HuH-7 (cell line): ENCODE measurements around the gene RGS17.

ENCODE experiments used
- DNase-seq: peaks from one replicate; pipeline ENCODE4 v3.0.0; 2011; ENCODE audit warnings: low spot score

RGS17 gene

GRCh38 chr6:153084393-153084792 is 46.7 kb downstream of the RGS17 start:
- no peak for DNase-seq

- DNase-seq = no peak
Measured at GRCh38 chr6:153083869-153084268, 47.2 kb downstream of the RGS17 start.

DNA sequence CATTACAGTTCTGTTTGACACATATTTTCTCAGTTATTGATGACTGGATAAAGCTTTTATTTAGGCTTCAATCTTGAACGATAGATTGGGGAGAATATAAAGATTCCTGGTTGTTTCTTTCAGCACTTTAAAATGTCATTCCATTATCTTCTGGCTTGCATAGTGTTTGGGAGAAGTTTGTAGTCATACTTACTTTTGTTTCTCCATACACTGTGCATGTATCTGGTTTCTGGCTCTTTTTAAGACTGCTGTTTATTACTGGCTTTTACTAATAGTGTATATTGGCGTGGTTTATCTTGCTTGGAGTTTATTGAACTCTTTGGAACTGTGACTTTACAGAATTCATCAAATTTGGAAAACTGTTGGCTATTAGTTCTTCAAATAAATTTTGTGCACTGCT is 49.2 kb downstream of the RGS17 start:
- no peak for DNase-seq

DNA sequence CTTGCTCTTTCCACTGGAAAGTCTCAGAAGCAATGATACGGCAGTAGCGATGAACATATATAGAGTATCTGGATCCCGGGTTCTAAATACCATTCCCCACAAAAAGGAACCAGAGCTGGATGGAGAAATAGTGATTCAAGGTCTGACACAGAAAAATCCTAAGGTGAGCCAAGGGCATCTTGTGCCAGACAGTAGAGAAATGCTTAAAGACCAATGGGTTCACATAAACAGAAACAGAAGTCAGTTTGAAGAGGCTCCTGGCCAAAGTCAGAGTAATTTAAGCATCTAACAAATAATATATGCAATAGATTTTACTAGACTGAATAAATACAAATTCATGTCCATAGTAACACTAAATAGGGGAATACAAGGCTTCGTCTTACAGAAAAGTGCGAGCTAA is 54.7 kb downstream of the RGS17 start:
- DNase-seq = no peak

DNA sequence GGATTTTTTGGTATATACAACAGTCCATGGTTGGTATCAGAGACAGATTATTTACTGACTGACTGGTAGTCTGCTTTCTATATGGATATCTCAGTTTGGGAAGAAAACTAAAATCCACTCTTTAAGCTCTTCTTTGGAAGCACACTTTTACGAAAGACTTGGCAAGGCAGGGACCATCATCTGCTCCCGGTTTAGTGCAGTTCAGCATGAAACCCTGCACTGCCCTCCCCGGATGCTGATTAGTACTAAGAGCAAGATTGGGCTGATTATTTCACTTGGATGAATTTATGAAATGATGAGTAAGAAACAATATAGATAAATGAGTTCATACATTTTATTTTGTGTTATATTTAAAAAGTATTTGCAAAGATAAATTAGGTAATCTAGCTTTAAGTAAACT is 56.3 kb downstream of the RGS17 start:
- DNase-seq = no peak

DNA sequence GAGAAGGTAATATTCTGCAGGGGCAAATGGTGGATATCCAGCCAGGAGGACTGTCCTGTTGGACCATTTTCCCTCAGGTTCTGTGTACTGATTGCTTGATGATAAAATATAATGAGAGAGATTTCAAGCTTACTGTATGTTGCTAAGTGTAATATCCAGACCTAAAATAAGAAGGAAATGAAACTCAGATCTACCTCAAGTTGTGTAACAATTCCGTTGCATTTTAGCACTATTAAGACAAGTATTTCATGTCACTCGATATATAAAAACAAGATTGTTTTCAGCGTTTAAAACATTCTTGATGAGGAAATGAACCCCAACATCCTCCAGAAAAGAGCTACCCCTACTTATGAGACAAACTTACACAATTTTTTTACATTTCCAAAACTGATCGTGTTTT is 57.2 kb downstream of the RGS17 start:
- no peak for DNase-seq

DNA sequence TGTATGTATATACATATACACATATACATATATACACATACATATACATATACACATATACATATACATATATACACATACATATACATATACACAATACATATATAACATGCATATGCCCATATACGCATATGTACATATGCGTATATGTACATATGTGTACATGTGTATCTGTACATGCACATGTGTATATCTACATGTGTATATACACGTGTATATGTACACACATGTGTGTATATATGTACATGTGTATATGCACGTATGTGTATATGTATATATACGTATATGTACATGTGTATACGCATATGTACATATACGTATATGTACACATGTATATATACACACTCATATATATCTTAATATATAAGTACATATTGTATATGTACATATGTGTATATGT is 60.3 kb downstream of the RGS17 start:
- DNase-seq = no peak

DNA sequence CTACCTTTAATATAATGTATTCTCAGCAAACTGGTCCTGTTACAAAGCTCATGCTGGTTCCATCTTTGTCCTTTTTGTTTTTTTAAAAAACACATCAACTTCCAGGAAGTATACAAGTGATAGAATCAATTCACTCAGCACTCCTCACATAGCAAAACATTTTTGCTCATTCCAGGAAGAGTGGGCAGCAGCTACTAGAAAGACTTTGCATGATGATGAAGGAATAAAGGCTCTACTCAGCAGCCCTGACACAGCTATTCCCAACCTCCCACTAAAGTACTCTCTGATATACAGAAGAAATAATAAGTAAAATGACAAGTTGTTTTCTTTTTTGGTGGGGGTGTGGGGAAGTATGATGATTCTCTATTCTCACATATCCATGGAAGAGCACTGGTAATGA is 61.2 kb downstream of the RGS17 start:
- DNase-seq = no peak

DNA sequence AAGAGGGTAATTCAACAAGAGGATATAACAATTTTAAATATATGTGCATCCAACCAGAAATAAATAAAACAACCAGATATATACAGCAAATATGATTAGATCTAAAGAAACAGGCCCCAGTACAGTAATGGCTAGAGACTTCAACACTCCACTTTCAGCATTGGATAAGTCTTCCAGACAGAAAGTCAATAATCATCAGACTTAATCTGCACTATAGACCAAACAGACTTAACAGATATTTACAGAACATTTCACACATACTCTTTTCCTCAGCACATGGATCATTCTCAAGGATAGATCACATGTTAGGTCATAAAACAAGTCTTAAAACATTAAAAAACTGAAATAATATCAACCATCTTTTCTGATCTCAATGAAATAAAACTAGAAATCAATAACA is 65.9 kb downstream of the RGS17 start:
- no peak for DNase-seq

GRCh38 chr6:153063936-153064335 is 67.1 kb downstream of the RGS17 start:
- no peak for DNase-seq

DNA sequence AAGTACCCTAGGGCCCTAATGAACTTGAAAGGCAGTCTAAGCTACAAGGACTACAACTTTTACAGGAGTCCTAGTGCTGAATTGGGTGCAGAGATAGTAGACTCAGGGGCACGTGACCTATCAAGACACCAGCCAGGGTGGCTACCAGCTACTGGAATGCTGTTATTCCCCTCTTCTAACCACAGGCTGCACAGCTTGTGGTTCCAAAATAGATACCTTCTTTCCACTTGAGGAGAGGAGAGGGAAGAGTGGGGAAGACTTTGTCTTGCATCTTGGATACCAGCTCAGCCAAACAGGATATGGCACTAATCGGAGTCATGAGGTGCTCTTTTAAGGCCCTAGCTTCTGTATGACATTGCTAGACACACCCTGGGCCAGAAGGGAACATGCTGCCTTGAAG is 68.6 kb downstream of the RGS17 start:
- DNase-seq = no peak

DNA sequence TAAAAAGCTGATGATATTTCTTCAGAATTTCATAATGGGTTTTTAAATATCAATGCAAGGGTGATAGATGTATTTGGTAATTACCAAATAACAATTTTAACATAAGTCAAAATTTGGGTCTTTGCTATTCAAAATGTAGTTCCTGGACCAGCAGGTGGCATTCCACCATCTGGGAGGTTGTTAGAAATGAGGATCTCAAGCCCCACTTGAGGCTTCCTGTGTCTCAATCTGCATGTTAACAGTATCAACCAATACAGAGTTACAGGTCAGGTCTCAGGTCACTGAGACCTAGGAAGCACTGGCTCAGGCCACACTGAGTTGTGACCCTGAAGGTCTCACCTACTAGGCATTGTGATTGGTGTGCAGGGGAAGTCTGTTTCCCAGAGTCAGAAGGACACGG is 71.3 kb downstream of the RGS17 start:
- no peak for DNase-seq

GRCh38 chr6:153059311-153059710 is 71.8 kb downstream of the RGS17 start:
- no peak for DNase-seq

GRCh38 chr6:153058909-153059308 is 72.2 kb downstream of the RGS17 start:
- DNase-seq = no peak

GRCh38 chr6:153058291-153058690 is 72.8 kb downstream of the RGS17 start:
- DNase-seq = no peak

- DNase-seq = no peak
Measured at GRCh38 chr6:153056308-153056707, 74.8 kb downstream of the RGS17 start.

GRCh38 chr6:153051801-153052200 is 79.3 kb downstream of the RGS17 start:
- DNase-seq = no peak

- no peak for DNase-seq
Measured at GRCh38 chr6:153048631-153049030, 82.5 kb downstream of the RGS17 start.

DNA sequence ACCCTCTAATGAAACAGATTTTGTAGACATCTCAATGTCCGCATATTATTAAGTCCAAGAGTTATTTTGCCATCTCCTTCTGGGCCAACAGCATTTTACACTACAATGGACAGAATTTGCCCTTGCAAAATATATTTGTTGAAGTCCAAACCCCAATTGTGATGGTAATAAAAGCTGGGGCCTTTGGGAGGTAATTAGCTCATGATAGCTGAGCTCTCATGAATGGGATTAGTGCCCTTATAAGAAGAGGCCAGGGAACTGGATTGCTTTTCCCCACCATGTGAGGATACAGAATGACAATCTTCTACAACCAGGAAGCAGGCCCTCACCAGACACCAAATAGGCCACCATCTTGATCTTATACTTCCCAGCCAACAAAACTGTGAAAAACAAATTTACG is 83.7 kb downstream of the RGS17 start:
- DNase-seq = no peak

DNA sequence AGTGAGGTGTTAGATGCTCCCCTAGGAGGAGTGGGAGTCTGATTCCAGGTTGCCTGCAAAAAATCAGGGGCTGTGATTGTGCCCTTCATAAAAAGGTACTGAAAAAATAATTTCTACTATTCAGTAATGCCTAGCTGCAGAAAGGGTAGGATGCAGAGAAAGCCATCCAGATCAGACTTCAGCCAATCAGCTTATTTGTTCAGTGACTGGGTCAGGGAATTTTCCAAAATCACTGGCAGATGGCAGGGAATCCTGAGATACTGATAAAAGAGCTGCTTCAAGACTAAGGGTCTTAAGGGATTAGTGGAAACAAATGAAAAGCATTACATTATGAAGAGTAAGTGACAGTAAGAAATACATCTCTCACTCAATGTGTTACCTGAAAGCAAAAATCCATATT is 85.8 kb downstream of the RGS17 start:
- DNase-seq = no peak

DNA sequence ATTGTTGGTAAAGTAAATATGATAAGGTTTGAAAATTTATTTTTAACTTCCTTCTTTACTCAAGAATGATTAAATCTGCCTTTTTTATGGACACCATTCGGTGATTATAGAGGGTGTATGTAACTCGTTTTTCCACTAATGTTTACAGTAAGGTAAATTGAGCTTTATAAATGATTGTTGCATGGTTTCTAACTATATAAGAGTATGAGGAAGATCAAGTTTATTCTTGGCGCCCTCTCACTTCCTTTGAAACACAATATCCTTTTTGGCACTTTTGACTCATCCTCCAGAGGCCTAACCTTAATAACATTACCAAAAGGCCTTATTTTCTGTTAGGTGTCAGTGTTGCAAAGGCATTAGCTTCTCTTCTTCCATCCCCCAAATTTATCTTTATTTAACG is 86.8 kb downstream of the RGS17 start:
- DNase-seq = no peak

DNA sequence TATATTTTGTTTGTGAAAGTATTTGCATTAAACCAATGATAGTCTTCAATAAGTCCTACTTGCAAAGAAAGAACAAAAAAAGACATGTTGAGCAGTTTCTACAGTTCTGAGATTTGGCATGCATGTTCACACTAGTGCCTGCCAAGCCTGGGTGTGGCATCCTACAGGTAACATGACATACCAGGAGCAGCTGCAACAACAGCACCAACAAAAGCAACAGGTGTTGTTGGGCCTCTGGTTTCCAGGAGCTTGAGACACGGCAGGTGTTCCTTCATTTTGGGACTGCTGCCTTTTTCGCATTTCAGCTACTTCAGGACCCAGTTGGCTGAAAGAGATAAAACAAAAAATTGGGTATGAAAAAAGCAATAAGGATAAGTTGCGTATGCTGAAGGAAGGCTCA is 87.4 kb downstream of the RGS17 start:
- no peak for DNase-seq

GRCh38 chr6:153038378-153039057 is 92.6 kb downstream of the RGS17 start:
- no peak for DNase-seq

GRCh38 chr6:153034139-153034538 is 96.9 kb downstream of the RGS17 start:
- no peak for DNase-seq
